HepG2 (cell line): ENCODE measurements around the gene GLRA1. TPM values are rescaled to one million over a fixed set of nuclear protein-coding genes. Genes with fewer than 3 reads are reported as not detected.
A peak's percentile ranks its signal among the peaks of the same experiment; 100 is the strongest.

Experiments used
- DBP ChIP-seq: sonication (generic); formaldehyde crosslinking; IDR thresholded peaks from 2 replicates; pipeline ENCODE4 v1.4.0; 2020; ENCODE audit warnings: missing genetic modification reagents; ENCODE audit errors: not compliant biosample characterization
- DRAP1 ChIP-seq: IDR thresholded peaks from 2 replicates; pipeline ENCODE4 v1.6.1; 2016; ENCODE audit warnings: missing genetic modification reagents, missing compliant biosample characterization
- DZIP1 ChIP-seq: sonication (generic); formaldehyde crosslinking; IDR thresholded peaks from 2 replicates; pipeline ENCODE4 v1.5.0; 2020; ENCODE audit warnings: mild to moderate bottlenecking, missing genetic modification reagents
- FOXO4 ChIP-seq: sonication (generic); formaldehyde crosslinking; conservative IDR thresholded peaks from 2 replicates; pipeline ENCODE4 v1.8.1; 2023; ENCODE audit warnings: missing genetic modification reagents
- GABPA ChIP-seq, 2 experiments: IDR thresholded peaks; 2 replicates each; pipeline ENCODE4 v1.6.1; 2011 to 2016; ENCODE audit warnings: low read depth in 2 of 2, low read length in 1 of 2, missing biosample characterization in 1 of 2, missing genetic modification characterization in 1 of 2
- HES4 ChIP-seq: sonication (generic); formaldehyde crosslinking; IDR thresholded peaks from 2 replicates; pipeline ENCODE4 v1.9.0; 2021; ENCODE audit warnings: mild to moderate bottlenecking, missing genetic modification reagents, borderline replicate concordance
- MNT ChIP-seq: fragments of 450-650 bp; IDR thresholded peaks from 2 replicates; pipeline ENCODE4 v1.6.1; 2016
- MZF1 ChIP-seq: sonication (generic); formaldehyde crosslinking; IDR thresholded peaks from 2 replicates; pipeline ENCODE4 v1.8.1; 2023; ENCODE audit warnings: mild to moderate bottlenecking, missing genetic modification reagents, borderline replicate concordance
- PHF20 ChIP-seq: sonication (generic); formaldehyde crosslinking; IDR thresholded peaks from 2 replicates; pipeline ENCODE4 v1.5.0; 2020; ENCODE audit warnings: mild to moderate bottlenecking, missing genetic modification reagents
- REL ChIP-seq: sonication (generic); formaldehyde crosslinking; conservative IDR thresholded peaks from 2 replicates; pipeline ENCODE4 v1.8.0; 2022; ENCODE audit warnings: mild to moderate bottlenecking, missing genetic modification reagents, moderate library complexity
- RFX1 ChIP-seq: fragments of 450-650 bp; IDR thresholded peaks from 2 replicates; pipeline ENCODE4 v1.6.1; 2017
- SP140L ChIP-seq: sonication (generic); formaldehyde crosslinking; IDR thresholded peaks from 2 replicates; pipeline ENCODE4 v1.4.0; 2020; ENCODE audit warnings: missing genetic modification reagents, borderline replicate concordance
- ZFAT ChIP-seq: sonication (generic); formaldehyde crosslinking; conservative IDR thresholded peaks from 2 replicates; pipeline ENCODE4 v1.8.1; 2023; ENCODE audit warnings: missing genetic modification reagents, inconsistent platforms
- ZKSCAN1 ChIP-seq: fragments of 150-350 bp; IDR thresholded peaks from 2 replicates; pipeline ENCODE4 v1.6.1; 2014; ENCODE audit warnings: low read length
- ZNF350 ChIP-seq: sonication (generic); formaldehyde crosslinking; IDR thresholded peaks from 2 replicates; pipeline ENCODE4 v1.4.0; 2020; ENCODE audit warnings: mild to moderate bottlenecking, low read depth, missing genetic modification reagents, borderline replicate concordance
- ZNF563 ChIP-seq: sonication (generic); formaldehyde crosslinking; IDR thresholded peaks from 2 replicates; pipeline ENCODE4 v1.8.0; 2022; ENCODE audit warnings: mild to moderate bottlenecking, moderate library complexity, missing genetic modification reagents
- ZNF749 ChIP-seq: sonication (generic); formaldehyde crosslinking; IDR thresholded peaks from 2 replicates; pipeline ENCODE4 v1.8.0; 2022; ENCODE audit warnings: mild to moderate bottlenecking, missing genetic modification reagents, moderate library complexity, borderline replicate concordance
- ZNF761 ChIP-seq: sonication (generic); formaldehyde crosslinking; conservative IDR thresholded peaks from 2 replicates; pipeline ENCODE4 v1.4.0; 2020; ENCODE audit warnings: mild to moderate bottlenecking, missing genetic modification reagents
- ZSCAN21 ChIP-seq: sonication (generic); formaldehyde crosslinking; IDR thresholded peaks from 2 replicates; pipeline ENCODE4 v1.8.0; 2022; ENCODE audit warnings: mild to moderate bottlenecking, missing genetic modification reagents, moderate library complexity, borderline replicate concordance
- polyA plus RNA-seq, 8 experiments: library from polyadenylated mRNA; depleted of rRNA in 3 of 8; stranded (reverse) in 7 of 8; unstranded in 1 of 8; fragments of >200 nt; fragmentation: Illumina TruSeq in 4 of 8; extraction: Trizol in 4 of 8; gene quantifications; 2 replicates each; pipeline versions ENCODE4 v1.2.1 to v1.2.3, GENCODE V29; 2011 to 2016; ENCODE audit warnings: low read depth in 4 of 8, missing spikeins in 1 of 8, mixed read lengths in 1 of 8; ENCODE audit not compliant: insufficient read depth in 1 of 8
- total RNA-seq, 5 experiments: library from RNA; depleted of rRNA; stranded (reverse); fragments of >200 nt; fragmentation: Illumina TruSeq; extraction: Trizol; gene quantifications; 2 replicates each; pipeline ENCODE4 v1.2.3, GENCODE V29; 2016; ENCODE audit warnings: low read depth in 1 of 5
- TF ChIP-seq, protein P1 (sequence below): IDR thresholded peaks from 2 replicates; pipeline ENCODE4 v1.6.1; 2016; ENCODE audit warnings: low read depth, control low read depth

GLRA1 gene
- total and polyA plus RNA-seq, 2 of the 13 experiments (the other 11 are each of a cell fraction or from before 2014, with no cell fraction given): not detected

GRCh38 chr5:151924564-151925301 is at the start of gene GLRA1 (continued):
- no peak for TF ChIP-seq GABPA (IDR thresholded peaks at IDR 0.05; ENCODE audit: low read depth, low read length)
- peak; percentile 72 for TF ChIP-seq GABPA (CRISPR knock-in tag; IDR thresholded peaks at IDR 0.05; ENCODE audit: low read depth)
- peak; percentile 99 for TF ChIP-seq MZF1
- peak; percentile 99 for TF ChIP-seq ZNF761
- TF ChIP-seq ZNF563 (CRISPR knock-in tag): peak; percentile 100
- TF ChIP-seq DRAP1: peak; percentile 88
- peak; percentile 98 for TF ChIP-seq REL (CRISPR knock-in tag)
- no peak for TF ChIP-seq MNT
- TF ChIP-seq PHF20 (CRISPR knock-in tag): peak; percentile 88
- TF ChIP-seq ZSCAN21: peak; percentile 99
- TF ChIP-seq, protein P1, sequence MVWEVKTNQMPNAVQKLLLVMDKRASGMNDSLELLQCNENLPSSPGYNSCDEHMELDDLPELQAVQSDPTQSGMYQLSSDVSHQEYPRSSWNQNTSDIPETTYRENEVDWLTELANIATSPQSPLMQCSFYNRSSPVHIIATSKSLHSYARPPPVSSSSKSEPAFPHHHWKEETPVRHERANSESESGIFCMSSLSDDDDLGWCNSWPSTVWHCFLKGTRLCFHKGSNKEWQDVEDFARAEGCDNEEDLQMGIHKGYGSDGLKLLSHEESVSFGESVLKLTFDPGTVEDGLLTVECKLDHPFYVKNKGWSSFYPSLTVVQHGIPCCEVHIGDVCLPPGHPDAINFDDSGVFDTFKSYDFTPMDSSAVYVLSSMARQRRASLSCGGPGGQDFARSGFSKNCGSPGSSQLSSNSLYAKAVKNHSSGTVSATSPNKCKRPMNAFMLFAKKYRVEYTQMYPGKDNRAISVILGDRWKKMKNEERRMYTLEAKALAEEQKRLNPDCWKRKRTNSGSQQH: peak; percentile 100
- TF ChIP-seq FOXO4 (CRISPR knock-in tag): peak; percentile 100
- no peak for TF ChIP-seq ZKSCAN1
- no peak for TF ChIP-seq RFX1
- peak; percentile 100 for TF ChIP-seq HES4
- peak; percentile 100 for TF ChIP-seq SP140L
- TF ChIP-seq DBP: peak; percentile 99
- peak; percentile 92 for TF ChIP-seq ZNF350 (CRISPR knock-in tag)
- peak; percentile 97 for TF ChIP-seq ZFAT (CRISPR knock-in tag)
- TF ChIP-seq ZNF749 (CRISPR knock-in tag): peak; percentile 99
- TF ChIP-seq DZIP1 (CRISPR knock-in tag): peak; percentile 99
